AG09309 (cell line): ENCODE results near the gene MTHFD1L.
"Not testable (repeated sequence)": the region's sequence is repeated elsewhere in the genome, so short reads cannot be mapped to it uniquely, and the experiment has no call there.

ENCODE experiments used
- DNase-seq: peaks from one replicate; pipeline ENCODE4 v3.0.0-alpha.2; 2010; ENCODE audit warnings: low read depth
- H3K4me3 ChIP-seq: 2 replicates; pipeline ENCODE4 v1.5.1; 2011; ENCODE audit warnings: mild to moderate bottlenecking, low read depth, low read length, moderate library complexity; ENCODE audit not compliant: control insufficient read depth
- CTCF ChIP-seq: IDR thresholded peaks from 2 replicates; pipeline ENCODE4 v1.5.1; 2011; ENCODE audit warnings: mild to moderate bottlenecking, low read depth, low read length, inconsistent platforms; ENCODE audit not compliant: insufficient read depth, control insufficient read depth; ENCODE audit errors: missing control alignments

The MTHFD1L gene

GRCh38 chr6:150835620-150836019, 29.9 kb upstream of the MTHFD1L start:
- TF ChIP-seq CTCF = no peak
- DNase-seq = no peak
- no peak overlapping the region for H3K4me3 ChIP-seq

- TF ChIP-seq CTCF = no peak
- H3K4me3 ChIP-seq = no peak overlapping the region
- no peak for DNase-seq
These were observed 25.3 kb upstream of the MTHFD1L start for GRCh38 chr6:150840185-150840584.

DNA sequence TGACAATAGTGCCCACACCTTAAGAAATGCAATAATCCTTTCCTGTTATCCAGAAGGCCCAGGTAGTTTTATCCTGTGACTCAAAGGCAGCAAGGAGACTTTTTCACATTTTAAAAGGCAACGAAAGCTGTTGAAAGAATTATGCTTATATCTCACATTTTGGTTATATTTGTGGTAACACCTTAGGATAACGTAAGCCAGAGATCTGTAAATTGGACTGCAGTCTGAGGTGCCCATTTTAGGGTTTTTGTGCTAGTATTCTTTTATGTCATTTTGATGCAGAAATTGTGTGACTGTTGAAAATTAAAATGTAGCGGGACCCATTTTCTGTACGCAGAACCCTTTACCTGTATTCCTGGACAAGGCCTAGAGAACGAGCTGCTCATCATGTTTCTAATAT, 24.3 kb upstream of the MTHFD1L start:
- H3K4me3 ChIP-seq = no peak overlapping the region
- TF ChIP-seq CTCF = no peak
- DNase-seq = no peak

DNA sequence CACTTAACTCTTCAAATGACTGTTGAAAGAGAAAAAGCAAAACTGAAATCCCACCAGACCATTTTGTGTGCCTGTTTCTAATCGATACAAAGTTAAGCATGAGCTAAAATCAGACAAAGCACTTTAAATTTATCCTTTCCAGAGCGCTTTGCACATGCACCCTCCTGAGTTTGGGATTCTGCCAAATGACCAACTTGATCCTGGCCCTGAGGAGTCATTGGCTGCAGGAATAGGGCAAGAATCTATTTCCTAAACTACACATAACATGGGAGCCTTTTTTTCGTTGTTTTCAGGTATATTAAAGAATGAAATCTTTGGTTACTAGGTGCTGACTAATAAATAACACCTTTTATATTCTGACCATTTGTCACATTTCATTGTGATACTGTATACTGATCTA, 23.8 kb upstream of the MTHFD1L start:
- H3K4me3 ChIP-seq = no peak overlapping the region
- DNase-seq = no peak
- no peak for TF ChIP-seq CTCF

- no peak overlapping the region for H3K4me3 ChIP-seq
- DNase-seq = no peak
- TF ChIP-seq CTCF = no peak
These were observed 21.1 kb upstream of the MTHFD1L start for GRCh38 chr6:150844371-150844770.

- no peak for DNase-seq
- no peak overlapping the region for H3K4me3 ChIP-seq
- no peak for TF ChIP-seq CTCF
These were observed 18.9 kb upstream of the MTHFD1L start for GRCh38 chr6:150846641-150847040.

DNA sequence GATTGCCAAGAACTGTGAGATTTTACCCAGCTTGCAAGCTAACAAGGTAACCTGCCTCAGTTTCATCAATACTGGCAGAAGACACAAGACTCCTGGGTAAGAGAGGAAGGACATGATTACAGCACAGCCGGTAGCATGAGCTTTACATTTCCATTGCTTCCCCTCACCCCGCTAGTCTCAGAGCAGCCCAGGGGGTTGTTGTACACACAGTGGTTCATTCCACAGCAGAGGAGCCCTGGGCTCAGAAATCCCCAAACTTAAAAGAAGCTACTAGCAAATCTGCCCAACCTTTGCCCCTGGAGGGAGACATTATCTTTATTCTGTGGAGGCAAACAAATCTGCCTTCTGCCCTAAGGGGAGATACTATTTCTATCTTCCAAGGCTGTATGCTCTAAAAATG, 17.1 kb upstream of the MTHFD1L start:
- H3K4me3 ChIP-seq = no peak overlapping the region
- no peak for DNase-seq
- TF ChIP-seq CTCF = no peak

DNA sequence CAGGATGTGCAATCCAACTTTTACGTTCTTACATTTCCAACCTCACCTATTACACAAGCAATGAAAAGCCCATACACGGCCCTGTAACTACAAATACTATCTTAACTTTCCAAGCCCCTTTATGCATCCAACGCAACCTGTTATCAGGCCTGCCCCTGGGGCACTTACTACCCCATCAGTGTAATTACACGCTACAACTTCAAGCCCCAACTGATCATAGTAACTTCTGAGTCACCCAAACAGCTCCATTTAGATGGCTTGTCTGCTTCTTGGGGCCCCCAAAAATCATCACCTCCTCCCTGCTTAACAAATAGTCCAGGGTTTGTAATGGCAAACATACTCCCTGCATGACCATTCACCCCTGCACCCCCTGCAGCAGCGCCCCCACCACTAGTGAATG, 11.1 kb upstream of the MTHFD1L start:
- H3K4me3 ChIP-seq, DNase-seq: not testable (repeated sequence)

- not testable (repeated sequence) for H3K4me3 ChIP-seq, DNase-seq
These were observed 10.3 kb upstream of the MTHFD1L start for GRCh38 chr6:150855171-150855570.
